ENCODE data around the gene PRPF8. TPM values are rescaled to one million over a fixed set of nuclear protein-coding genes. Genes with fewer than 3 reads are reported as not detected.

Gene PRPF8
- total and polyA plus RNA-seq, 2 donors (not counting 1 experiment from before 2014, with no cell fraction given) = 177 to 423 TPM

DNA sequence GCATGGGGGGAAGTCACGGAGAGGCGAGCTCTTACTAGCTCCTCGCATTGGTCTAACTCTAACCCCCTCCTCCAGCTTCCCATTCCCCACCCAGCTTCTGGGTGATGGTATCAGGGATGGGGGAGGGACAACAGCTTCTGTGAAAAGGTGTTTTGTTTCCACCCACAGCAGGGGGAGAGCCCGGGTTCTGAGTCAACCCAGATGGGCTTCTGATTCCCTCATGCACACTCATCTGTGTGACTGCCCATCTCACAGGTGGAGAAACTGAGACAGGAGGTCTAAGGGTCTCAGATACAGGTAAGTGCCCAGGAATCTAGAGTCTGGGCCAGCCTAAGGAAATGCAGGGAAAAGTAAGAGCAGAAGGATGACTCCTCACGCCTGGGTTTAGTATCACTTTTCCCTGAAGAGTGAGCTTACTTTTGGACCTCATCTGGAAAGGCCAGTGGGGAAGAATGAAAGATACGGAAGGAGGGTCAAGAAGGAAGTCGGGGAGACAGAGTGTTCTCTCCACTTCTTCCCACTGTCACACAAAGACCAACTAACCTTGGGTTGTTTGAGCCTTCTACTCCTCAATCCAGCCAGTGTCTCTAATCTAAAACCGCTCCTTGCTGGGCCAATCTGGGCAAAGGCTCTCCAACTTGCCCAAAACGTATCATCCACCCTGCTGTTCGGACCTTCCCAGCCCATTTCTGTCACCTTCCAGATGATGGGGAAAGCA lies 28.7 kb upstream of the PRPF8 start:
- no peak overlapping the region for H3K4me3 ChIP-seq (ENCODE audit: control extremely low read depth in 1 of 5, extremely low read depth in 1 of 5, insufficient read depth in 1 of 5, low read depth in 2 of 5, low read length in 4 of 5)
- H4K20me1 ChIP-seq (ENCODE audit: control insufficient read depth, insufficient read depth, low read length, poor library complexity, severe bottlenecking) = peaks cover 14% of the 10 kb centered on the region
- Mint-ChIP-seq H3K4me1 (peaks cover 34% of the 10 kb centered on the region), H3K27me3 (peaks cover 41% of the 10 kb centered on the region), H3K27ac (no peak overlapping the region), H3K9me3 (ENCODE audit: insufficient read depth) (no peaks in the 10 kb centered on the region), H3K4me3 (peak overlapping the region; percentile 73)
- POLR2A ChIA-PET = interaction anchor here (0.5 to 1.5 kb wide), 2 partner anchors 10 to 685 kb away, joined by 8 read pairs; no protein-coding TSS in a partner anchor
- 54% methylated on average over 4 of the region's 10 CpGs for WGBS (ENCODE audit: insufficient coverage)
- DNase-seq = no peak
- no peak overlapping the region for H3K27ac ChIP-seq (ENCODE audit: low read length in 2 of 2)
- no peak for ATAC-seq (ENCODE audit: low read depth)
- CTCF ChIA-PET = interaction anchor here (0.6 to 2.7 kb wide), 15 partner anchors 8 to 168 kb away, joined by 3 to 24 read pairs (median 3); partner anchors contain the start of genes RILP, RPA1 and SMYD4
- H3K4me1 ChIP-seq (ENCODE audit: control insufficient read depth in 2 of 2, insufficient read depth in 2 of 2, low read length in 2 of 2) = peaks cover 39 to 47% of the 10 kb centered on the region in 2 donors
- intact Hi-C loops (cut with micrococcal nuclease) = no loop called here
- peaks cover 0 to 7% (median 0%) of the 10 kb centered on the region in 3 donors for H3K9me3 ChIP-seq (ENCODE audit: control extremely low read depth in 1 of 3, control insufficient read depth in 2 of 3, insufficient read depth in 1 of 3, low read length in 2 of 3)
- no peak overlapping the region for H3K9ac ChIP-seq (ENCODE audit: low read length)
- no peak overlapping the region for H3K4me2 ChIP-seq (replicated peaks; ENCODE audit: low read depth, low read length, poor library complexity, severe bottlenecking)
- H3K36me3 ChIP-seq (replicated peaks in 1 of 2; ENCODE audit: control extremely low read depth in 1 of 2, control insufficient read depth in 1 of 2, extremely low read depth in 1 of 2, insufficient read depth in 2 of 2, low read length in 1 of 2) = no peaks in the 10 kb centered on the region
- TF ChIP-seq, protein P1, sequence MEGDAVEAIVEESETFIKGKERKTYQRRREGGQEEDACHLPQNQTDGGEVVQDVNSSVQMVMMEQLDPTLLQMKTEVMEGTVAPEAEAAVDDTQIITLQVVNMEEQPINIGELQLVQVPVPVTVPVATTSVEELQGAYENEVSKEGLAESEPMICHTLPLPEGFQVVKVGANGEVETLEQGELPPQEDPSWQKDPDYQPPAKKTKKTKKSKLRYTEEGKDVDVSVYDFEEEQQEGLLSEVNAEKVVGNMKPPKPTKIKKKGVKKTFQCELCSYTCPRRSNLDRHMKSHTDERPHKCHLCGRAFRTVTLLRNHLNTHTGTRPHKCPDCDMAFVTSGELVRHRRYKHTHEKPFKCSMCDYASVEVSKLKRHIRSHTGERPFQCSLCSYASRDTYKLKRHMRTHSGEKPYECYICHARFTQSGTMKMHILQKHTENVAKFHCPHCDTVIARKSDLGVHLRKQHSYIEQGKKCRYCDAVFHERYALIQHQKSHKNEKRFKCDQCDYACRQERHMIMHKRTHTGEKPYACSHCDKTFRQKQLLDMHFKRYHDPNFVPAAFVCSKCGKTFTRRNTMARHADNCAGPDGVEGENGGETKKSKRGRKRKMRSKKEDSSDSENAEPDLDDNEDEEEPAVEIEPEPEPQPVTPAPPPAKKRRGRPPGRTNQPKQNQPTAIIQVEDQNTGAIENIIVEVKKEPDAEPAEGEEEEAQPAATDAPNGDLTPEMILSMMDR (IDR thresholded peaks at IDR 0.05) = no peak
- TF ChIP-seq EZH2 (IDR thresholded peaks at IDR 0.05; ENCODE audit: borderline replicate concordance, insufficient read depth, low read depth, low read length, poor library complexity, severe bottlenecking) = no peak
- no peak overlapping the region for H2AFZ ChIP-seq (ENCODE audit: insufficient read depth, low read depth, low read length, poor library complexity, severe bottlenecking)
- H3K27me3 ChIP-seq (replicated peaks in 1 of 4; ENCODE audit: control extremely low read depth in 1 of 4, control insufficient read depth in 3 of 4, insufficient read depth in 4 of 4, low read length in 3 of 4) = peaks cover 0 to 56% (median 18%) of the 10 kb centered on the region in 4 experiments
- H3K79me2 ChIP-seq (ENCODE audit: control insufficient read depth, insufficient read depth, low read length) = no peaks in the 10 kb centered on the region

DNA sequence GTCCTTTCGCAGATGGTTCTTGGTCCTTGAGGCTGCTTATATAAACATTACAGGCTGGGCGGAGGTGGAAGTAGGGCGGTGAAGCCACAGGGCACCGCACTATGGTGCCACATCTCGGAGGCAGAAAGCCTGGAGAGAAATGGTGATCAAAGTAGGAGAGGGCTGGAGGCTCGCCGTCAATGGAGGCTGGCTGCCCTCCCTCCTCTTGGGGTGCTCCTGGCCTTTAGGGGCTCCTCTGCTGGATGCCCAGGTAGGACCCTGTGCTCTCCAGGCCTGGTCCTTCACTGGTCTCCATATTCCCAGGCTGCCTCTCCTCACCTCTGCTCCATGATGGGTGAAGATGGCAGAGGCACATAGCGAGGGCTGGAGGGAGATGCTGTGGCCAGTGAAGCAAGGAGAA lies 27.6 kb upstream of the PRPF8 start:
- Histone ChIP-seq H3K27ac (ENCODE audit: low read length in 2 of 2) (no peak overlapping the region), H3K9me3 (ENCODE audit: control extremely low read depth in 1 of 3, control insufficient read depth in 2 of 3, insufficient read depth in 1 of 3, low read length in 2 of 3) (peaks cover 0 to 13% (median 0%) of the 10 kb centered on the region in 3 donors), H3K36me3 (replicated peaks in 1 of 2; ENCODE audit: control extremely low read depth in 1 of 2, control insufficient read depth in 1 of 2, extremely low read depth in 1 of 2, insufficient read depth in 2 of 2, low read length in 1 of 2) (no peaks in the 10 kb centered on the region), H3K9ac (ENCODE audit: low read length) (no peak overlapping the region), H4K20me1 (ENCODE audit: control insufficient read depth, insufficient read depth, low read length, poor library complexity, severe bottlenecking) (peaks cover 14% of the 10 kb centered on the region), H3K27me3 (replicated peaks in 1 of 4; ENCODE audit: control extremely low read depth in 1 of 4, control insufficient read depth in 3 of 4, insufficient read depth in 4 of 4, low read length in 3 of 4) (peaks cover 0 to 66% (median 28%) of the 10 kb centered on the region in 4 experiments), H2AFZ (ENCODE audit: insufficient read depth, low read depth, low read length, poor library complexity, severe bottlenecking) (no peak overlapping the region), H3K4me1 (ENCODE audit: control insufficient read depth in 2 of 2, insufficient read depth in 2 of 2, low read length in 2 of 2) (peaks cover 33 to 41% of the 10 kb centered on the region in 2 donors), H3K79me2 (ENCODE audit: control insufficient read depth, insufficient read depth, low read length) (no peaks in the 10 kb centered on the region), H3K4me3 (ENCODE audit: control extremely low read depth in 1 of 5, extremely low read depth in 1 of 5, insufficient read depth in 1 of 5, low read depth in 2 of 5, low read length in 4 of 5) (no peak overlapping the region), H3K4me2 (replicated peaks; ENCODE audit: low read depth, low read length, poor library complexity, severe bottlenecking) (no peak overlapping the region)
- ATAC-seq (ENCODE audit: low read depth) (no peak), DNase-seq (no peak)
- no peak overlapping the region for H3K27ac Mint-ChIP-seq
- TF ChIP-seq, protein P1 (IDR thresholded peaks at IDR 0.05) = no peak
- TF ChIP-seq EZH2 (IDR thresholded peaks at IDR 0.05; ENCODE audit: borderline replicate concordance, insufficient read depth, low read depth, low read length, poor library complexity, severe bottlenecking) = no peak
- intact Hi-C loops (cut with micrococcal nuclease) = no loop called here
- no peaks in the 10 kb centered on the region for H3K9me3 Mint-ChIP-seq (ENCODE audit: insufficient read depth)
- ChIA-PET CTCF (interaction anchor here (1.0 to 1.6 kb wide), 3 partner anchors 9 to 153 kb away, joined by 3 to 5 read pairs (median 5); no protein-coding TSS in a partner anchor), POLR2A (interaction anchor here (0.6 kb wide), 1 partner anchor 57 kb away, joined by 4 read pairs; no protein-coding TSS in a partner anchor)
- H3K4me1 Mint-ChIP-seq = peaks cover 27% of the 10 kb centered on the region
- peaks cover 49% of the 10 kb centered on the region for H3K27me3 Mint-ChIP-seq
- WGBS (ENCODE audit: insufficient coverage) = 94% methylated on average over 5 of the region's 8 CpGs
- peak overlapping the region; percentile 9 for H3K4me3 Mint-ChIP-seq

Data from B cell (primary cell).